Activated B cell treated with CpG ODN at 0.5 μM for 24 hours (primary cell): ENCODE data around the gene SRBD1. TPM values are rescaled to one million over a fixed set of nuclear protein-coding genes. Genes with fewer than 3 reads are reported as not detected.

Experiments
- ATAC-seq: fragments of 200-7000 bp; cut with Tn5 transposase; one replicate; pipeline ENCODE4 v1.10.0; 2021; ENCODE audit warnings: low read depth, mild to moderate bottlenecking, moderate library complexity
- CTCF ChIA-PET: fragments of 350-600 bp; sonication (Branson Sonifier 250); formaldehyde crosslinking; loops from one replicate; lab custom pipeline; 2021; ENCODE audit warnings: antibody characterized with exemption; lab: Charles Lee
- POLR2A ChIA-PET: fragments of 350-600 bp; sonication (Branson Sonifier 250); formaldehyde crosslinking; loops from one replicate; lab custom pipeline; 2021; ENCODE audit warnings: antibody characterized with exemption; lab: Charles Lee
- DNase-seq: peaks from one replicate; pipeline ENCODE4 v3.0.0; 2022
- H3K27ac Mint-ChIP-seq: one replicate; pipeline ENCODE4 v1.8.0; 2020; ENCODE audit warnings: mixed read lengths
- H3K27me3 Mint-ChIP-seq: one replicate; pipeline ENCODE4 v1.8.0; 2021; ENCODE audit warnings: mixed read lengths
- H3K36me3 Mint-ChIP-seq: one replicate; pipeline ENCODE4 v1.8.0; 2021; ENCODE audit warnings: low read depth, mixed read lengths
- H3K4me1 Mint-ChIP-seq: one replicate; pipeline ENCODE4 v1.8.0; 2021; ENCODE audit warnings: mixed read lengths
- H3K4me3 Mint-ChIP-seq: one replicate; pipeline ENCODE4 v1.8.0; 2020; ENCODE audit warnings: mild to moderate bottlenecking, mixed read lengths
- H3K9me3 Mint-ChIP-seq: one replicate; pipeline ENCODE4 v1.8.0; 2020; ENCODE audit warnings: mixed read lengths
- intact Hi-C: fragments of 100-400 bp; cut with micrococcal nuclease; formaldehyde crosslinking; loops from one replicate; pipeline ENCODE4 v1.15.1; 2024
- total RNA-seq: library from RNA; stranded (reverse); gene quantifications from 2 replicates; pipeline ENCODE4 v1.2.3, GENCODE V29; 2022
- TF ChIP-seq, protein P1 (sequence below): fragments of 200-600 bp; IDR thresholded peaks from one replicate; pipeline ENCODE4 v1.8.0; 2022; ENCODE audit warnings: antibody characterized with exemption, mild to moderate bottlenecking

The SRBD1 gene
- total RNA-seq, 1 donor from 2014 or later: 20.2 TPM

DNA sequence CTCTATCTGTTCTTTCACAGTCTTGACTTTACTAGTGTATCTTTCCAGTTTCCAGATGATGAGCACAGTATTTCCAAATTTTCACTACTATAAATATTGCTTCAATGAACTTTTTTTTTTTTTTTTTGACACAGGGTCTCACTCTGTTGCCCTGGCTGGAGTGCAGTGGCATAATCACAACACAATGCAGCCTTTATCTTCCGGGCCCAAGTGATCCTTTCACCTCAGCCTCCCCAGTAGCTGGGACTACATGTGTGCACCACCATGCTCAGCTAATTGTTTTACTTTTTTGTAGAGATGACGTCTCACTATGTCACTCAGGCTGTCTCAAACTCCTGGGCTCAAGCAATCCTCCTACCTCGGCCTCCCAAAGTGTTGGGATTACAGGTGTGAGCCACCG, 142.8 kb downstream of the SRBD1 start:
- POLR2A ChIA-PET: no interaction called here

DNA sequence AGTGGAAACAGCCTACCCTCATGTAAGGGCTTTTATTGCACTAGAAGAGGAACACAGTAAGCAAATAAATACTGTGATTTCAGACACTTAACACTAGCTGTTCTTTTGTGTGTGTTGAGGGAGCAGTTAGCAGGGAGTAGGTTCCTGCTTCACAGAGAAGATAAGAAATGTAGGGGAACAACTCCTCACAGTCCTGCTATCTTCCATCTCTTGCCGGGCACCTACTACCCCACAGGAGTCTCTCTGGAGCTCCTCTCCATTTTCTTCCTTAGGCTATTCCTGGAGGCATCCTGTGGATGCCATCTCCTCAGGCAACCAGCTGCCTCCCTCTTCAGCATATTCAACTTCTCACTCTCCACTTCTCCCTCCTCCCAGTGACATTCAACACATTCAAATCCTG, 145.0 kb downstream of the SRBD1 start:
- H3K4me3 Mint-ChIP-seq: no peak overlapping the region
- POLR2A ChIA-PET: no interaction called here

More for the DNA sequence above, 142.8 kb downstream of the SRBD1 start:
- H3K4me1 Mint-ChIP-seq: no peaks in the 10 kb centered on the region
- ATAC-seq: no peak
- no peak for DNase-seq
- H3K27ac Mint-ChIP-seq: no peak overlapping the region
- no peak overlapping the region for H3K4me3 Mint-ChIP-seq
- intact Hi-C loops: no loop called here
- TF ChIP-seq, protein P1, sequence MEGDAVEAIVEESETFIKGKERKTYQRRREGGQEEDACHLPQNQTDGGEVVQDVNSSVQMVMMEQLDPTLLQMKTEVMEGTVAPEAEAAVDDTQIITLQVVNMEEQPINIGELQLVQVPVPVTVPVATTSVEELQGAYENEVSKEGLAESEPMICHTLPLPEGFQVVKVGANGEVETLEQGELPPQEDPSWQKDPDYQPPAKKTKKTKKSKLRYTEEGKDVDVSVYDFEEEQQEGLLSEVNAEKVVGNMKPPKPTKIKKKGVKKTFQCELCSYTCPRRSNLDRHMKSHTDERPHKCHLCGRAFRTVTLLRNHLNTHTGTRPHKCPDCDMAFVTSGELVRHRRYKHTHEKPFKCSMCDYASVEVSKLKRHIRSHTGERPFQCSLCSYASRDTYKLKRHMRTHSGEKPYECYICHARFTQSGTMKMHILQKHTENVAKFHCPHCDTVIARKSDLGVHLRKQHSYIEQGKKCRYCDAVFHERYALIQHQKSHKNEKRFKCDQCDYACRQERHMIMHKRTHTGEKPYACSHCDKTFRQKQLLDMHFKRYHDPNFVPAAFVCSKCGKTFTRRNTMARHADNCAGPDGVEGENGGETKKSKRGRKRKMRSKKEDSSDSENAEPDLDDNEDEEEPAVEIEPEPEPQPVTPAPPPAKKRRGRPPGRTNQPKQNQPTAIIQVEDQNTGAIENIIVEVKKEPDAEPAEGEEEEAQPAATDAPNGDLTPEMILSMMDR: no peak
- H3K36me3 Mint-ChIP-seq: peaks cover 10% of the 10 kb centered on the region
- CTCF ChIA-PET: no interaction called here
- no peaks in the 10 kb centered on the region for H3K27me3 Mint-ChIP-seq
- no peaks in the 10 kb centered on the region for H3K9me3 Mint-ChIP-seq

DNA sequence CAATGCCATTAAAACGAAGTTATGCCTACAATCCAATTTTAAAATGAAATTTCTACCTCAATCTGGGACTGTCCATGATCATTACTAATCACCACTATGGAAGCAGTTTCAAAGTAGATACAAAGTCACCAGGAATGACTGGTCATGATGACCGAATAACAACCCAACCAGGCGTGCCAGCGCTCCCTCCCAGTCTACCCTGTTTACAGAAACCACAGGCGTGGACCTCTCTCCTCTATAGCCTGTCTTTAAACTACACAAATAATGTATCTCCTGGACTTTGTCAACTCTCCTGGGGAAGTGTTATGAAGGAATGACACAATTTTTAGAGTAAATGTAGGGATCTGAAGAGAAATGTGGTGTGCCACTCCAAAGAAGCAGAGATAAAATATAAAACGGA, 150.2 kb downstream of the SRBD1 start:
- H3K36me3 Mint-ChIP-seq: peaks cover 24% of the 10 kb centered on the region
- DNase-seq: no peak
- intact Hi-C loops: no loop called here

More for the DNA sequence above, 145.0 kb downstream of the SRBD1 start:
- no peak for ATAC-seq
- CTCF ChIA-PET: no interaction called here
- H3K36me3 Mint-ChIP-seq: peaks cover 22% of the 10 kb centered on the region
- TF ChIP-seq, protein P1: no peak
- H3K27me3 Mint-ChIP-seq: no peaks in the 10 kb centered on the region
- H3K4me1 Mint-ChIP-seq: no peaks in the 10 kb centered on the region
- no peak overlapping the region for H3K27ac Mint-ChIP-seq
- no peak for DNase-seq
- no peaks in the 10 kb centered on the region for H3K9me3 Mint-ChIP-seq
- intact Hi-C loops: no loop called here

DNA sequence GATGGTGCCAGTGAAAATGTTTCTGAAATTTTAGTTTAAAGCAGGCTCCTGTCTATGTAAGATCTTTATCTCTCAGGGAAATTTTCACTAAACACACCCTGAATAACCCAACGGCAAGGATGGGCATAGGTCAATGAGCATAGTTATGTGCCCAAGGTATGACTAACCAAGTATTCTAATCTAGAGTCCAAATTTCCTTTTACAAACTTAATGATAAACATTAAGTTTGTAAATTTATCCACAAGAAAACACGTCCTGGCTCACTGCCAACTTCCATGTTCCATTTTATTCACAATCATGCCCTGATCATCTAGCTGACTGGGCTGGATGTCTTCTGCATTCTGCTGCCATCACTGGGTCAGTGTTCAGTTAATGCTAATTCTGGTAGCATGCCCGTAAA, 151.2 kb downstream of the SRBD1 start:
- ChIA-PET POLR2A (no interaction called here), CTCF (no interaction called here)
- Mint-ChIP-seq H3K4me1 (no peaks in the 10 kb centered on the region), H3K27me3 (no peaks in the 10 kb centered on the region), H3K27ac (no peak overlapping the region), H3K4me3 (no peak overlapping the region), H3K36me3 (peaks cover 24% of the 10 kb centered on the region), H3K9me3 (no peaks in the 10 kb centered on the region)
- ATAC-seq: no peak
- intact Hi-C loops: no loop called here
- TF ChIP-seq, protein P1: no peak
- no peak for DNase-seq

More for the DNA sequence above, 150.2 kb downstream of the SRBD1 start:
- TF ChIP-seq, protein P1: no peak
- Mint-ChIP-seq H3K4me1 (no peaks in the 10 kb centered on the region), H3K27me3 (no peaks in the 10 kb centered on the region), H3K4me3 (no peak overlapping the region), H3K27ac (no peak overlapping the region), H3K9me3 (no peaks in the 10 kb centered on the region)
- POLR2A ChIA-PET: no interaction called here
- ATAC-seq: no peak
- CTCF ChIA-PET: no interaction called here

DNA sequence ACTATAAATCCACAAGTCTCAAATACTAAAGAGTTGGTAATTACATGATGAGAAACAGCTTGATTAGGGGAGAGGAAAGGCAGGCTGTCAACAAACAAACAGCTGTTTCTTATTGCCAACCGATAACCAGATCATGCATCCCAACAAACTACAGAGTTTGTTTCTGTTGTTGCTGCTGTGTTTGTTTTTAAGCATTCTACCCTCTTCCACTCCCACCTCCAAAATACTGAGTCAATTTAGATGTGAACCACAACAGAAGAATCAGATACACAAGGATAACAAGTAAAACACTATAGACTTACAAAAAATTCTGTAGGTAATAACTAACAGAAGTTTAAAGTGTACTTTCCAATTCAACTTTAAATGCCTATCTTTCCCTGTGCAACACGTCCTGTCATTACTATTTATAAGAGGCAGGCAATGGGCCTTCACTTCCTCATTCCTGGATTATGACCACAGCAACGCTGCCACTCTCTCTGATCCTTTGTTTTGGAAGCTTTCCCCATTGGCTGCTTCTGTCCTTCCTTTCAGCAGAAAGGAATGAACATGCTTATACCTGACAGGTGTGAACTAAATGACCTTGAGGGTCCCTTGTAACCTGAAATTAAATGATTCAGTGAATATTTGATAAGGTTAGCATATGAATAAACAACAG, 152.0 kb downstream of the SRBD1 start:
- CTCF ChIA-PET: no interaction called here
- TF ChIP-seq, protein P1: no peak
- Mint-ChIP-seq H3K36me3 (peaks cover 22% of the 10 kb centered on the region), H3K4me3 (no peak overlapping the region), H3K27me3 (no peaks in the 10 kb centered on the region), H3K4me1 (no peaks in the 10 kb centered on the region), H3K9me3 (no peaks in the 10 kb centered on the region), H3K27ac (no peak overlapping the region)
- intact Hi-C loops: no loop called here
- DNase-seq (no peak), ATAC-seq (no peak)
- POLR2A ChIA-PET: interaction anchor here (0.6 kb wide), 1 partner anchor 1100 kb away, joined by 6 read pairs; no protein-coding TSS in a partner anchor
